H7 (cell line): ENCODE data around the gene SAYSD1. TPM values are rescaled to one million over a fixed set of nuclear protein-coding genes. Genes with fewer than 3 reads are reported as not detected.

Source experiments
- DNase-seq: peaks from one replicate; pipeline ENCODE4 v3.0.0; 2012
- H3K27me3 ChIP-seq: 2 replicates; pipeline ENCODE4 v1.6.0; 2011; ENCODE audit warnings: mild to moderate bottlenecking, low read length; ENCODE audit not compliant: control insufficient read depth, insufficient read depth
- H3K36me3 ChIP-seq: replicated peaks from 2 replicates; pipeline ENCODE4 v1.5.1; 2011; ENCODE audit warnings: low read length; ENCODE audit not compliant: control insufficient read depth, insufficient read depth
- H3K4me3 ChIP-seq: 2 replicates; pipeline ENCODE4 v1.5.1; 2011; ENCODE audit warnings: low read depth, mild to moderate bottlenecking, control low read depth, low read length, moderate library complexity; ENCODE audit not compliant: insufficient read depth
- total RNA-seq: library from RNA; depleted of rRNA; stranded (reverse); fragments of >200 nt; shearing (Covaris generic); gene quantifications from 2 replicates; pipeline ENCODE4 v1.2.3, GENCODE V29; 2014

SAYSD1 gene
- total RNA-seq, 1 experiment from 2014 or later, result 11.0 TPM

DNA sequence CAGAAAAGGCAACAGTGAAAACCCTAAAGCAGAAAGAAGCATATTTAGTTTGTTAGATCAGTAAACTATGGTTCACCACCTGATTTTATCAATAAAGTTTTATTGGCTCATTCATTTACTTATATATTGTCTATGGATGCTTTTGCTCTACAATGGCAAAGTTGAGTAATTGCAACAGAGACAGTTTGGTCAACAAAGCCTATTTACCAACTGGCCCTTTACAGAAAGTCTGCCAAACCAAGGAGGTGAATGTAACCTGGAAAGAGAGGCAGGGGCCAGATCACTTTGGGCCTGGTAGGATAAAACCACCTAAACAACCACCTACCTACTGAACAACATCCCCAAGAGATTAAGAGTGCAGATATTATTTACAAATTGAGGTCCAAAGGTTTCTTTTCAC, 19.4 kb downstream of the SAYSD1 start:
- H3K36me3 ChIP-seq, result no peaks in the 10 kb centered on the region
- no peak for DNase-seq

DNA sequence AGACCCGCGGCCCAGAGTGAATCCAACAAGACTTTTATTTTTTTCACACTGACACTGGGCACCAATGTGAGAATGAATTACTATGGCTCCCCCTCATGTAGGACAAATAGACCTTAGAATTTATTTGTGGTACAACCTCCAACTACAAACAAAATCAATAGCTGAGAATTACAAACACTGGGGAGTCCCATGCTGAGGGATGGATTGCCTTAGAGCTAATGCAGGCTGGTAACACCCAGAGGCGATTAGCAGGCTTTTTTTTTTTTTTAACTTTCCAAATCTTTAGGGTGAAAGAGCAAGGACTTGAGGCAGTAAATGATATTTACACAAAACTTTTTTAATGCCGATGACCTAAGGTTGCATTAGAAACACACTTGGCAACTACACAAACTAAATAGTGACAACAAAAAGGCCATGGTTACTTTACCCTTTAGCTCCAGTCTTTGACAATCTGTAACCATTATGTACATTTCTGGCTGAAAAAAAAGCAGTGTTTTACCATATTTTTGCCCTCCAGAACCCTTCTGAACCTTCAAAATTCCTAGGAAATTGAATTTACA, 21.8 kb downstream of the SAYSD1 start:
- no peaks in the 10 kb centered on the region for H3K27me3 ChIP-seq
- DNase-seq, result no peak
- H3K36me3 ChIP-seq, result no peaks in the 10 kb centered on the region
- no peak overlapping the region for H3K4me3 ChIP-seq

More for the DNA sequence above, 19.4 kb downstream of the SAYSD1 start:
- Histone ChIP-seq H3K4me3 (no peak overlapping the region), H3K27me3 (no peaks in the 10 kb centered on the region)

DNA sequence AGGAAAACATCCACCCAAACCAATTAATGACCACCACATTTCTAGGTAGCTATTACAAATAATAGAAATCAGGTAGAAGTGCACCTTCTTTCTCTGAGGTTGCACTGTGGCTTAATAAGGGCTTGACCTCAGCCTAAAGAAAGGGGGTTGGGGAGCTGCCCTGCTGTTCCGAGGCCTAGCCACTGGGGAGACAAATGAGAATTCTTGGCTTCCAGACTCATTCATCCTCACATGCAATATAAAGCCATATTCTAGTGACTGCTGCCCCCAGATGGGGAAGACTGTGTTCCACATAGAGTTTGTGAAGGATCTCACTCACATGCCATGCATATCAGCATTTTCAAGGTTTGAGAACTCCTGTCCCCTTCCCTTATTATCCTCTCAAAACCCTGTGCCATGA, 22.9 kb downstream of the SAYSD1 start:
- peak; percentile 55 for DNase-seq
- H3K4me3 ChIP-seq, result no peak overlapping the region
- no peaks in the 10 kb centered on the region for H3K27me3 ChIP-seq
- no peaks in the 10 kb centered on the region for H3K36me3 ChIP-seq

DNA sequence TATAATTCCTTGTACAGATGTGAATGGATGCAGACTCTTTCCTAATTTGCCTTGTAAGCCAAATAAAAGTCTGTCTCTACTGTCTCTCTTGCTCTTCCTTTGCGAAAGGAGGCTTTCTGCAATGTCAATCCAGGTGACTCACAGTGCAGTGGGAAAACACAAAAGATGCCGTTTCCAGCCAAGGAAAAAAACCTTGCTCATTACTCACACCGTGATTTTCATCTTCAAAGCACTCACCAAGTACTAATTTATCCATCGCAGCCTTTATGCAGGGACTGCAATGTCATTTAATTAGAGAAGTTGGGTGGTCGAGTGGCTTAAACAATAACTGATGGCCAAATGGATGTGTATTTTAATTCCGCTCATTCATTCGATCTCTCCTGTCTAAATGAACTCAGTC, 23.8 kb downstream of the SAYSD1 start:
- Histone ChIP-seq H3K27me3 (no peaks in the 10 kb centered on the region), H3K4me3 (no peak overlapping the region), H3K36me3 (no peaks in the 10 kb centered on the region)
- no peak for DNase-seq

DNA sequence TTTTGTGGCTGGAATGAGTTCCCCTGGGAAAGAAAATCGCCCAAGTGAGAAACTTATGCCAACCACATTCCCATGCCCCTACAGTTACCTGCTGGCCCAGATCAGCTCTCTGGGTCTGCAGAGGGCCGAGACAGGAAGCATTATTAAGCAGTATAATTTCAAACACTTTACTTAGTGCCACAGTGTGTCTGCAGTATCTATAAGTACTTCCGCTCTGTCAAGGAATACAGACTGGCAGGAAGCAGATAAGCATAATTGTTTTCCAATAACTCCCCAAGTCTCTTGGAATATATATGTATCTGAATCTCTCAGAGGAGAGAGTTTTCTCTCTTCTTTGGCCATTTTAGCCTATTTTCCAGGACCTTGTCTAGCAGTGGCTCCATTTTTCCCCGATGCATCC, 24.9 kb downstream of the SAYSD1 start:
- DNase-seq, result no peak
- Histone ChIP-seq H3K27me3 (no peaks in the 10 kb centered on the region), H3K4me3 (no peak overlapping the region), H3K36me3 (no peaks in the 10 kb centered on the region)

DNA sequence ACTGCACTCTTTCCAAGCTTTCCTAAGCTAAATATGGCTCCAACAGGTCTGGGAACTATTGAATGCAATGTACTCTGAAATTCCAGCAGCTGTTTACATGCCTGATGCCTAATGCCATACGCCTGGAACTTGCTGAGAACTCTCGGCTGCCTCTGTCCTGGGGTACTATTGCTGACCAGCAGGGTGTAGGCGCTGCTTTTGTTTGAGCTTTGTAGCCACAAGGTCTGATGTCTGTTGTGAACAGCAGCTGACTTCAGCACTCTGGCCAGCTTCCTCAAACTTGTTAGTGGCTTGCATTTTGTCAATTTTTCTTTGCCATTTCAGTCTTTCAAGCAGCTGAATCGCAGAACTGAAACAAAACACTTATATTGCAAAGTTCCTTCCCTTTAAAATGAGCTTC, 26.7 kb downstream of the SAYSD1 start:
- no peaks in the 10 kb centered on the region for H3K36me3 ChIP-seq
- H3K27me3 ChIP-seq, result no peaks in the 10 kb centered on the region
- DNase-seq, result peak; percentile 81
- no peak overlapping the region for H3K4me3 ChIP-seq

DNA sequence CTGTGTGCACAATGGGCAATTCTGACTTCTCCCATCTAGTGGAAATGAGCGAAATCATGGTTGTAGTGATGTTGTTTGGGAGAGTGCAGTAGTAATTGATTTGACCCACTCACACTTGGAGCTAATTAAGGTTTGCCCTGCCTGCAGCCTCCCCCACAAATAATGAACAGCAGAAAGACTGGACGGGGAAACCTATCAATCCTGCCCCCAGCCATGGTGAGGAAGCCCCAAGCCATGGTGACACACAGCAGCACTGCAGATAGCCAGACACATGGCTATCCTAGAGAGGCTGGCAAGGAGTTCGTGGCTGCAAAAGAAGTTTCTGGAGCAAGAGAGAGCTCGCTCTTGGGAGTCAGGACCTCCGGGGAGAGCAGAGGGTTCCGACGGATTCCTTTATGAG, 27.8 kb downstream of the SAYSD1 start:
- no peaks in the 10 kb centered on the region for H3K36me3 ChIP-seq
- peak; percentile 10 for DNase-seq
- no peaks in the 10 kb centered on the region for H3K27me3 ChIP-seq
- no peak overlapping the region for H3K4me3 ChIP-seq

DNA sequence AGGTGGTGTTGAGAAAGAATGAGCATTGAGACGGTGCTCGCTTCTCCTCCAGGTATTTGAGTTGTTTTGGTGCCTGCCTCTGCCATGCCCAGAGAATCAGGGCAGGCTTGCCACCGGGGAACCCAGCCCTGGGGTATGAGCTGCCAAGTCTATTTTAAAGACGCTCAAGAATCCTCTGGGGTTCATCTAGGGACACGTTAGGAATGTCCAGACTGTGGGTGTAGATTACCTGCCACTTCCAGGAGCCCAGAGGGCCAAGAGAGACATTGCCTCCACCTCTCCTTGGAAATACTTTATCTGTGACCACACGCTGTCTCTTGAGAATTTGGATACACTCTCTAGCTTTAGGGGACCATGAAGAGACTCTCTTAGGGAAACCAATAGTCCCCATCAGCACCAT, 28.3 kb downstream of the SAYSD1 start:
- H3K4me3 ChIP-seq, result no peak overlapping the region

DNA sequence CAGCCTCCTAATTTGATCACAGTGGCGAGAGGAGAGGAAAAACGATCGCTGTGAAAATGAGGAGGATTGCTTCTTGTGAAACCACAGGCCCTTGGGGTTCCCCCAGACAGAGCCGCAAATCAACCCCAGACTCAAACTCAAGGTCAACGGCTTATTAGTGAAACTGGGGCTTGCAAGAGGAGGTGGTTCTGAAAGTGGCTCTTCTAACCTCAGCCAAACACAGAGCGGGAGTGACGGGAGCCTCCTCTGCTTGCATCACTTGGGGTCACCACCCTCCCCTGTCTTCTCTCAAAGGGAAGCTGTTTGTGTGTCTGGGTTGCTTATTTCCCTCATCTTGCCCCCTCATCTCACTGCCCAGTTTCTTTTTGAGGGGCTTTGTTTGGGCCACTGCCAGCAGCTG, 28.7 kb downstream of the SAYSD1 start:
- Histone ChIP-seq H3K4me3 (no peak overlapping the region), H3K36me3 (no peaks in the 10 kb centered on the region), H3K27me3 (no peaks in the 10 kb centered on the region)
- peak; percentile 10 for DNase-seq

More for the DNA sequence above, 28.3 kb downstream of the SAYSD1 start:
- Histone ChIP-seq H3K27me3 (no peaks in the 10 kb centered on the region), H3K36me3 (no peaks in the 10 kb centered on the region)
- DNase-seq, result no peak

DNA sequence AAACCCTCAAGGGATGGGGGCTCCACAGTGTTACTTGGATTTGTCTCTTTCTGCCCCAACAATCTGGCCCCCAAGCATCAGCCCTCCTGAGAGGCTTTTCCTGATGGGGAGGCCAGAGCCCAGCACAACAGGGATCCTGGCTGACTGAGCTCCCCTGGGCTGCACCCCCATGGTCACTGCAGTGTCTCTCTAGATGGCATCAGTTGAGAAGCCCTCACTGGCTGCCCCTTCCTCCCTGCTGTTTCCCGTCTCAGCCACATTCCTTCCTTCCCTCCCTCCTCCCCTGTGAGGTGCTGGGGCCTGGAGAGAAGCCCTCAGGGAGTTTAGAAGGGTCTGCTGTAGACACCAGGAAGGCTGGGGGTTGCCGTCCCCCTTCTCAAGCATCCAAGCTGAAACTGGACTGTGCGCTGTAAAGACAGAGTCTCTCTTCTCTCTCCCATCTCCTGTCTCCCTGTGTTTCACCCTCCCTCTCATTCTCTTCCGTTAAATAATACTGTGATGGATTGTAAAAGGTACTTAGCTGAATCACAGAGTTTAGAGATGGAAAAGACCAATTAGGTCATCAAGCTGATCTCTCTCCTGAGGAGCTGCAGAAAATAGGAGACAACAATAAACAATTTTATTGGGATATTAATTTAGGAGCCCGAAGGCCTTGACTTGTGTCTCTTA, 29.7 kb downstream of the SAYSD1 start:
- DNase-seq, result peak; percentile 50
- Histone ChIP-seq H3K27me3 (no peaks in the 10 kb centered on the region), H3K4me3 (no peak overlapping the region), H3K36me3 (no peaks in the 10 kb centered on the region)

DNA sequence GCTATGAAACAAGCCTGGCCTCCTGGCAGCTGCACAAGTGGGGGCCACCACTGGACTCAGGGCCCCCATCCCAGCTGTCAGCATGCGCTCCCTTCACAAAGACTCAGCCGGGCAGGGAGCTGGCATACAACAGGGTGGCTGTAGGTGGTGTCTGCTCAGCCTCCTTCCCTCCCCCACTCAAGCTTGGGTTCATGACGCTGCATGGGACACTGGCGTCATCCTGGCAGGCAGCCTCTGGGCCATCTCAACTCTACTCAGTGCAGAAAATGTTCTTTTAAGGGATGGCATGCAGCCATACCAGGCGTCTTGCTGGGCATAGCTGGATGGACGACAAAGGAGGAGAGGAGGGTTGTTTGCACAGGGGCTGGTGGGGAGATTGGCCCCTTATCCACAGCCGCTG, 30.5 kb downstream of the SAYSD1 start:
- Histone ChIP-seq H3K27me3 (no peaks in the 10 kb centered on the region), H3K36me3 (no peaks in the 10 kb centered on the region), H3K4me3 (no peak overlapping the region)
- DNase-seq, result peak; percentile 22

DNA sequence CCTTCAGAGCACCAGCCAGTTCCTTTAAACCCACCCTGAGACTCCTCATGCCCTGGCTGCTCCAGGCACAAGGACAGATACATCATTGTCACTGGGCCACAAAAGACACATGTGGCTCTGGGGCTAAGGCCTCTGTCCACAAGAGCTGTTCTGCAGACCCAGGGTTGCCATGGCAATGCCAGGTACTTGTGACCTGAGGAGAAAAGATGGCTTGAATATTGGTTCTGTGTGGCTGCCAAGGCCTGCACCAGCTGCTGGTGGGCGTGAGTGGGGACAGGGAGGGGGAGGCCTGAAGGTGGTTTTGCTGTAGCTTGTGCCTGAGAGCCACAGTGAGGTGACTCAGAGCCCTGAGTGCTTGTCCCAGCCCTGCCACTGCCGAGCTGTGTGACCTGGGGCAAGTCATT, 31.8 kb downstream of the SAYSD1 start:
- no peak overlapping the region for H3K4me3 ChIP-seq
- H3K27me3 ChIP-seq, result no peaks in the 10 kb centered on the region
- no peaks in the 10 kb centered on the region for H3K36me3 ChIP-seq
- peak; percentile 16 for DNase-seq

DNA sequence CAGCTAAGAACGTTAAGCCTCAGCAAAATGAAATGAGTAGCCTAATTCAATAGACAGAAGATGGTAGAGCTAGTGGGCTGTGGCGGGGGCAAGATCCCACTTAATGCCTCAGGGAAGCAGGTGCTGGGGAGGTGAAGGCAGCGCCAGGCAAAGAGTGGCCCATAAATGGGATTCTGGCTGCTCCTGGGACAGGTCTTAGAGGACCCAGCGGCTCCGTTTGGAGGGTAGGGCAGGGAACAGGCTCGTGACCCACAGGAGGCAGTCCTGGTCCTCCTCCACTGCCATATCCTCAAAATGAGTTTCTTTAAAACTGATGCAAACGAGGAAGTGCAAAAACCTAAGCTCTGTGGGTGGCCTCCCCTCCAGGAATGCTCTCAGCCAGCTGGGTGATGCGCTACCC, 32.7 kb downstream of the SAYSD1 start:
- no peaks in the 10 kb centered on the region for H3K36me3 ChIP-seq
- DNase-seq, result no peak
- H3K4me3 ChIP-seq, result no peak overlapping the region
- H3K27me3 ChIP-seq, result no peaks in the 10 kb centered on the region

DNA sequence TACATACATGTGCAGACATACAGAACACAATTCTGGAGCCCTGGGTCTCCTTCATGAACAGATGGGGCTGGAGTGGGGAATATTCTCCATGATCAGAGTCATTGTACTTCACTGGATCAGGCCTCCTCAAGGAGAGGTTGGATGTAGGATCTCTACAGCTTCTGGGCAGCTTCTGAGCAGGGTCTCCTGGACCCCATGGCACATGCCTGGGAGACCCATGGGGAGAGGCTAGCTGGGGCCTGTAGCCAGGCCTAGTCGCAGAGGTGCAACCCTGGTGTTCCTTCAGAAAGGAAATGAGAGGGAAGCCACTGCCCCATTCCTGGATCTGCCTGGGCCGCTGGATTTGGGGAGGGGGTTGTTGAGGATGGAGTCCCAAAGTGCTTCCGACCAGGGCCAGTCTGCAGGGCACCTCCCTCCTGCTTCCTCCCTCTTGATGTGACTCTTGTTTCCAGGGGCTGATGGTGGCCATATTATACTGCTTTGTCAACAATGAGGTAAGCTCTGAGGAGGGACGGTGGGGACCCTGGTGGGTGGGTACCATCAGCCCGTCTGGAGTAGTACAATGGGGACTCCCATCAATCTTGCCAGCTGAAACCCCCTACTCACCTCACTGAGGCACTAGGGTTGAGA, 34.6 kb downstream of the SAYSD1 start:
- peak; percentile 13 for DNase-seq
- H3K4me3 ChIP-seq, result no peak overlapping the region
- no peaks in the 10 kb centered on the region for H3K36me3 ChIP-seq
- no peaks in the 10 kb centered on the region for H3K27me3 ChIP-seq
